Testis (tissue), 2 donors: ENCODE data around the gene TREX2.

Experiments
- CTCF ChIP-seq, 3 experiments: fragments of 450-650 bp in 2 of 3; fragments of 200-600 bp in 1 of 3; sonication (generic) in 1 of 3; IDR thresholded peaks; one replicate each; pipeline ENCODE4 v1.5.1; 2016 to 2019; ENCODE audit warnings: antibody characterized with exemption in 3 of 3, mild to moderate bottlenecking in 2 of 3, moderate library complexity in 1 of 3
- POLR2A ChIP-seq: fragments of 450-650 bp; IDR thresholded peaks from one replicate; pipeline ENCODE4 v1.6.1; 2017; ENCODE audit warnings: antibody characterized with exemption, mild to moderate bottlenecking, moderate library complexity

DNA sequence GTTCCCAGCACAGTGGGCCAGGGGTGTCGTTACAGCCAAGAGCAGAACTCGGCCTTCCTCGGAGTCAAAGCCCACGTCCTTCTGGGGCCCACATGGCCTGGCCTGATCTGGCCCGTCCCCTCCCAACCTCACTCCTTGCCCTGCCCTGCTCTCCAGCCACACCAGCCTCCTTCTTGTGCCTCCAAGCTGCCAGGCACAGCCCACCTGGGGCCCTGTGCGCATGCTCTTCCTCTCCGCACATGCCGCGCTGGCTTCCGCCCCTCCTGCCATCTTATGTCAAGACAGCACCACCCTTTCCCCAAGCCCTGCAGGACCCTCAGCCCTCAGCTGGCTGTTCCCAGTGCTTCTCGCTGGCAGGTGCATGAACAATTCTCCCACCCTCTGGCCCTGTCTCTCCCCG lies 17.7 kb upstream of the TREX2 start:
- no peak for TF ChIP-seq CTCF (IDR thresholded peaks at IDR 0.05)
- no peak for TF ChIP-seq POLR2A
